22Rv1 (cell line): Measurements from ENCODE around the gene TPK1.

Experiments used
- CTCF ChIP-seq: fragments of 450-650 bp; IDR thresholded peaks from 2 replicates; pipeline ENCODE4 v1.5.1; 2017; ENCODE audit warnings: mild to moderate bottlenecking
- ZFX ChIP-seq: fragments of 450-650 bp; IDR thresholded peaks from 2 replicates; pipeline ENCODE4 v1.6.1; 2017; ENCODE audit warnings: antibody characterized with exemption, borderline replicate concordance

GRCh38 chr7:144736880-144737493 lies 98.9 kb downstream of the TPK1 start:
- TF ChIP-seq CTCF (no peak), ZFX (no peak)
